ENCODE measurements around the gene SCUBE1. TPM values are rescaled to one million over a fixed set of nuclear protein-coding genes. Genes with fewer than 3 reads are reported as not detected.

The SCUBE1 gene
- total RNA-seq, 1 experiment from 2014 or later, result not detected

DNA sequence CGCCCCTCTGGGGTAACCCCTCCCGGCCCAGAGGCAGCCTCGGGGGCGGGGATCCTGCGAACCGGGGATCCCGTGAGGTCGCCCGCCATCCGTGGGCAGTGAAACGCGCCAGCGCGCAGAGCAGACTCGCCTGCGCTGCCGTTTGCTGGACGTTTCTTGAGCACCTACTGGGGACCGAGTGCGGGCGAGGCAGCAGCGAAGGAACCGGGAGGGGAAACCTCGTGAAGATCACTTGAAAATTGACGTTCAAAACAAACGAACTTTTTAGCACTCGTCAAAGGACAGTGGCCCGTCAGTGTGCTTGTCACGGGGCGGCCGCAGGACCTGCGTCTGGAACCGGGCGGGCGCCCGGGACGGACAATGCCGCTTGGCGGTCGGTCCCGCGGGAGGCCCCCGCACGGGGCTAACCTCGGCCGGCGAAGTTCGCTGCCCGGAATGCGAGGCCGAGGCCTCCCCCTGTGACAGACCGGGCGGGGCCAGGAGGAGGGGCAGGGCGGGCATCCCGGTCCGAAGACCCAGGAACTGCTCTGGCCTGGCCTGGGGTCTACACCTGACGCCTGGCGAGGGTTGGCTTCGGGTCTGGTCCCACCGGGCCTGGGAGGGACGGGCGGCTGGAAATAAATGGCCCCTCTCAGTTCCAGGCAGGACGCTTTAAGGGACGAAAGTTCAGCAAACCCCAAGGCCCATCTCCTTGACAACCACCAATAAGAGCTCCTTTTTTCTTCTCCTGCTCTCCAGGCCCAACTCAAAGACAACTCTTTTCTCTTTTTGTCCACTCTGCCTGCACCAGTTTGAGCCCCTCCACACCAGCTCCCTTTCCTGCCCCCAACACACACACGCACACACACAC, 723 bp upstream of the SCUBE1 start:
- intact Hi-C loops (cut with micrococcal nuclease; ENCODE audit: unreplicated experiment) (no loop called here), in situ Hi-C loops (cut with HindIII; ENCODE audit: low pct_unique_long_range_greater_than_20kb, low sequenced_read_pairs) (no loop called here)
- no peak overlapping the region for H3K27ac ChIP-seq (ENCODE audit: low read length)
- TF ChIP-seq TCF7L2 (IDR thresholded peaks at IDR 0.05; ENCODE audit: low read depth, low read length), result no peak
- TF ChIP-seq, protein P1, sequence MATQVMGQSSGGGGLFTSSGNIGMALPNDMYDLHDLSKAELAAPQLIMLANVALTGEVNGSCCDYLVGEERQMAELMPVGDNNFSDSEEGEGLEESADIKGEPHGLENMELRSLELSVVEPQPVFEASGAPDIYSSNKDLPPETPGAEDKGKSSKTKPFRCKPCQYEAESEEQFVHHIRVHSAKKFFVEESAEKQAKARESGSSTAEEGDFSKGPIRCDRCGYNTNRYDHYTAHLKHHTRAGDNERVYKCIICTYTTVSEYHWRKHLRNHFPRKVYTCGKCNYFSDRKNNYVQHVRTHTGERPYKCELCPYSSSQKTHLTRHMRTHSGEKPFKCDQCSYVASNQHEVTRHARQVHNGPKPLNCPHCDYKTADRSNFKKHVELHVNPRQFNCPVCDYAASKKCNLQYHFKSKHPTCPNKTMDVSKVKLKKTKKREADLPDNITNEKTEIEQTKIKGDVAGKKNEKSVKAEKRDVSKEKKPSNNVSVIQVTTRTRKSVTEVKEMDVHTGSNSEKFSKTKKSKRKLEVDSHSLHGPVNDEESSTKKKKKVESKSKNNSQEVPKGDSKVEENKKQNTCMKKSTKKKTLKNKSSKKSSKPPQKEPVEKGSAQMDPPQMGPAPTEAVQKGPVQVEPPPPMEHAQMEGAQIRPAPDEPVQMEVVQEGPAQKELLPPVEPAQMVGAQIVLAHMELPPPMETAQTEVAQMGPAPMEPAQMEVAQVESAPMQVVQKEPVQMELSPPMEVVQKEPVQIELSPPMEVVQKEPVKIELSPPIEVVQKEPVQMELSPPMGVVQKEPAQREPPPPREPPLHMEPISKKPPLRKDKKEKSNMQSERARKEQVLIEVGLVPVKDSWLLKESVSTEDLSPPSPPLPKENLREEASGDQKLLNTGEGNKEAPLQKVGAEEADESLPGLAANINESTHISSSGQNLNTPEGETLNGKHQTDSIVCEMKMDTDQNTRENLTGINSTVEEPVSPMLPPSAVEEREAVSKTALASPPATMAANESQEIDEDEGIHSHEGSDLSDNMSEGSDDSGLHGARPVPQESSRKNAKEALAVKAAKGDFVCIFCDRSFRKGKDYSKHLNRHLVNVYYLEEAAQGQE (IDR thresholded peaks at IDR 0.05; ENCODE audit: insufficient read depth in 1 of 2, low read depth in 2 of 2, low read length in 1 of 2), result no peak
- TF ChIP-seq, protein P2, sequence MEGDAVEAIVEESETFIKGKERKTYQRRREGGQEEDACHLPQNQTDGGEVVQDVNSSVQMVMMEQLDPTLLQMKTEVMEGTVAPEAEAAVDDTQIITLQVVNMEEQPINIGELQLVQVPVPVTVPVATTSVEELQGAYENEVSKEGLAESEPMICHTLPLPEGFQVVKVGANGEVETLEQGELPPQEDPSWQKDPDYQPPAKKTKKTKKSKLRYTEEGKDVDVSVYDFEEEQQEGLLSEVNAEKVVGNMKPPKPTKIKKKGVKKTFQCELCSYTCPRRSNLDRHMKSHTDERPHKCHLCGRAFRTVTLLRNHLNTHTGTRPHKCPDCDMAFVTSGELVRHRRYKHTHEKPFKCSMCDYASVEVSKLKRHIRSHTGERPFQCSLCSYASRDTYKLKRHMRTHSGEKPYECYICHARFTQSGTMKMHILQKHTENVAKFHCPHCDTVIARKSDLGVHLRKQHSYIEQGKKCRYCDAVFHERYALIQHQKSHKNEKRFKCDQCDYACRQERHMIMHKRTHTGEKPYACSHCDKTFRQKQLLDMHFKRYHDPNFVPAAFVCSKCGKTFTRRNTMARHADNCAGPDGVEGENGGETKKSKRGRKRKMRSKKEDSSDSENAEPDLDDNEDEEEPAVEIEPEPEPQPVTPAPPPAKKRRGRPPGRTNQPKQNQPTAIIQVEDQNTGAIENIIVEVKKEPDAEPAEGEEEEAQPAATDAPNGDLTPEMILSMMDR (IDR thresholded peaks at IDR 0.05), result no peak
- no peak for TF ChIP-seq SIN3A (IDR thresholded peaks at IDR 0.05; ENCODE audit: borderline replicate concordance, insufficient read depth, low read depth, low read length)
- no TSS peak for BruUV-seq (replicated peaks)
- no peaks in the 10 kb centered on the region for H3K4me1 ChIP-seq (ENCODE audit: control insufficient read depth, insufficient read depth, low read length)
- ATAC-seq (no peak), DNase-seq (ENCODE audit: low read depth, low spot score) (no peak)
- no peaks in the 10 kb centered on the region for H3K9me3 ChIP-seq (ENCODE audit: control insufficient read depth, insufficient read depth, low read depth, low read length)
- ChIA-PET POLR2A (no interaction called here), CTCF (interaction anchor here (0.5 to 1.2 kb wide), 2 partner anchors 97 to 610 kb away, joined by 4 to 5 read pairs; no protein-coding TSS in a partner anchor)
- no peak overlapping the region for H3K4me3 ChIP-seq (ENCODE audit: low read depth in 2 of 2, low read length in 2 of 2)
- H3K27me3 ChIP-seq (ENCODE audit: control insufficient read depth, insufficient read depth, low read length), result no peaks in the 10 kb centered on the region; the same call in 1 of the 2 replicates
- H3K36me3 ChIP-seq (ENCODE audit: control insufficient read depth, insufficient read depth, low read length), result no peaks in the 10 kb centered on the region

DNA sequence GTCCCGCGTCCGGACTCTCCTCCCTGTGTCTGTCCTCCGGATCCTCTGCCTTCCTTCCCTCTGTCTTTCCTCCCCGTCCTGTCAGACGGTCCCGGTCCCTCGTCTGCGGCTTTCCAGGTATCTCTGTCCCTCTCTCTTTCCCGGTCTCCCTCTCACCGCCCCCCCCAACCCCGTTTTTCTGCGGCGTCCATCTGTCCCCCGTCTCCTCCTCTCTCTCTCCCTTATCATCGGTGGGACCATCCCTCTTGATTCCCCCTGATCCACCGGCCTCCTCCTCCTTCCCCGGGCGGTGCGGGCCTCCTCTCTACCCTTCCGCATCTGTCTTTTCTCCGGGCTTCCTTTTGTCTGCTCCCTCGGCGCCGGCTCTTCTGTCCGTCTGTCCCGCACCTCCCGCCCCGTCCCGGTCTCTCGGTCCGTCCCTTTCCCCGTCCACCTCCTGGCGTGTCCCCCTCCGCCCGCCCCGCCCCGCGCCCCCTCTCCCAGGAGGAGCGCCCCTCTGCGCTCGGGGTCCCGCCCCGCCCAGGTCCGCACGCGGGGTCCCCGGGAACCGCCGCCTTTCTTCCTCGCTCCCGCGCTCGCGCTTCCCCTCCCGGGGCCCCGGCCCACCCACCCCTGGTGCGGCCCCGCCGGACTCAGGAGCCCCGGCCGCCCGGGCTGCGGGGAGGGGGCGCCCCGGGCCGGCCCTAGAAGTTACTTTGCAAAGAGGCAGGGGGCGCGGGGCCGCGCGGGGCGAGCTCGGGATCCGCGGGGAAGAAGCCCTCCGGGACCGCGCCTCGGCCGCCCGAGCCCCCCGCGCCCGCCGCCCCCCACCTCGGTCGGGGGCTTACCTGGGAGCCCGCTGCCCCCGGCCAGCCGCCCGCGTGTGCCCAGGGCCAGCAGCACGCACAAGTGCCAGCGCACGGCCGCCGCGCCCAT, 568 bp downstream of the SCUBE1 start:
- Histone ChIP-seq H3K27me3 (ENCODE audit: control insufficient read depth, insufficient read depth, low read length) (no peaks in the 10 kb centered on the region; the same call in 1 of the 2 replicates), H3K4me3 (ENCODE audit: low read depth in 2 of 2, low read length in 2 of 2) (no peak overlapping the region), H3K27ac (ENCODE audit: low read length) (no peak overlapping the region), H3K36me3 (ENCODE audit: control insufficient read depth, insufficient read depth, low read length) (no peaks in the 10 kb centered on the region), H3K9me3 (ENCODE audit: control insufficient read depth, insufficient read depth, low read depth, low read length) (no peaks in the 10 kb centered on the region), H3K4me1 (ENCODE audit: control insufficient read depth, insufficient read depth, low read length) (no peaks in the 10 kb centered on the region)
- DNase-seq (ENCODE audit: low read depth, low spot score), result no peak
- POLR2A ChIA-PET, result interaction anchor here (0.6 kb wide), 1 partner anchor 118 kb away, joined by 7 read pairs; no protein-coding TSS in a partner anchor
- CTCF ChIA-PET, result interaction anchor here (0.6 to 0.7 kb wide), 2 partner anchors 14 to 54 kb away, joined by 4 to 5 read pairs; no protein-coding TSS in a partner anchor
- BruUV-seq (replicated peaks), result no TSS peak
- in situ Hi-C loops (cut with HindIII; ENCODE audit: low pct_unique_long_range_greater_than_20kb, low sequenced_read_pairs) (no loop called here), intact Hi-C loops (cut with micrococcal nuclease; ENCODE audit: unreplicated experiment) (no loop called here)
- ATAC-seq, result no peak
- TF ChIP-seq, protein P2 (IDR thresholded peaks at IDR 0.05), result no peak
- TF ChIP-seq SIN3A (IDR thresholded peaks at IDR 0.05; ENCODE audit: borderline replicate concordance, insufficient read depth, low read depth, low read length) (no peak), TCF7L2 (IDR thresholded peaks at IDR 0.05; ENCODE audit: low read depth, low read length) (no peak), POLR2AphosphoS5 (IDR thresholded peaks at IDR 0.05; ENCODE audit: low read depth, low read length) (no peak)
- TF ChIP-seq, protein P1 (IDR thresholded peaks at IDR 0.05; ENCODE audit: insufficient read depth in 1 of 2, low read depth in 2 of 2, low read length in 1 of 2), result no peak
